GM18499 (cell line): ENCODE data around the gene SNX3.
A peak's percentile ranks its signal among the peaks of the same experiment; 100 is the strongest.
"Not testable (repeated sequence)": the region's sequence is repeated elsewhere in the genome, so short reads cannot be mapped to it uniquely, and the experiment has no call there.

ENCODE experiments used
- ATAC-seq: cut with Tn5 transposase; IDR thresholded peaks from one replicate; pipeline ENCODE4 v1.9.1; 2021; ENCODE audit warnings: moderate number of reproducible peaks; ENCODE audit not compliant: insufficient read depth, unreplicated experiment

Gene SNX3

GRCh38 chr6:108260809-108261569 lies at the start of gene SNX3:
TSS of gene SNX3 (minus strand) at chr6:108261040. CDS start at chr6:108260921, 119 bp downstream.
- peak; percentile 73 for ATAC-seq

DNA sequence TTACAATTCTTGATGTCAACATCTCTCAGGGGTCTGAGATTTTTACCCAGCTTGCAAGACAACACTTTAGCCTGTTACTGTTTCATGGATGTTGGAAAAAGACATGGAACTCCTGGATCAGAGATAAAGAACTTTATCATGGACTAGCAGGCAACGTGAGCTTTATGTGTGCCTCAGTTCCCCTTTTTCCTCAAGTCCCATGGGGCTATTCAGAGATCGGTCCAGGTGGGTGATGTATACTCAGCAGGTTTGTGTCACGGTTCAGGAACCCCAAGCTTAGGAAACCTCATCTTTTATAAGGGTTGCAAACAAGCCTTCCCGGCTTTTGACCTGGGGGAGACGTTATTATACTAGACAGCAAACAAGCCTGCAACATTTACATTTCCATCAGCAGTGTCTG lies 49.0 kb upstream of the SNX3 start:
- no peak for ATAC-seq

DNA sequence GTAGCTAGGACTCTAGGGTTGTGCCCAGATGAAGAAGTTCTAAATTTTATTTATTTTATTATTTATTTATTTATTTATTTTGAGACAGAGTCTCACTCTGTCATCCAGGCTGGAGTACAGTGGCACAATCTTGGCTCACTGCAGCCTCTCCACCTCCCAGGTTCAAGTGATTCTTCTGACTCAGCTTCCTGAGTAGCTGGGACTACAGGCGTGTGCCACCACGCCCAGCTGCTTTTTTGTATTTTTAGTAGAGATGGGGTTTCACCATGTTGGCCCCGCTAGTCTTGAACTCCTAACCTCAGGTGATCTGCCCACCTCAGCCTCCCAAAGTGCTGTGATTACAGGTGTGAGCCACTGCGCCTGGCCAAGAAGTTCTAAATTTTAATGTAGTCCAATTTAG lies 47.8 kb upstream of the SNX3 start:
- not testable (repeated sequence) for ATAC-seq

DNA sequence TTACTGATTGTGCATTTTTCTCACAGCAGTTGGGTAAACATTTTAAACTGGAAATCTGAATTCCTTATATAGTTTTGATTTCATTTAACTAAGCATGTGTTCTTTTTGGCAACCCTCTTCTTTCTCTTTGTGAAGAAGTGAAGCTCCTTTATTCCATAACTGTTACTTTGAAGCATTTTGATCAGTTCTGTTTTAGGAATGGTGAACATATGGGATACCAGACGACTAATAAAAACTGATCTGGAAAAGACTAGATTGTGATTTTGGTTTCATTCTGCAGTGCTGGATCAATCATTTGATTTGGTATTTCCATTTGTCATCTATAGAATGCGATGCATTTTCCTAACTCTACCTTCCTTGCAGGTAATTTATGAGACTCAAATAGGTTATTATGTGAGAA lies 43.8 kb upstream of the SNX3 start:
- no peak for ATAC-seq

GRCh38 chr6:108302386-108302785 lies 41.5 kb upstream of the SNX3 start:
- ATAC-seq, result no peak

- no peak for ATAC-seq
These were observed 34.8 kb upstream of the SNX3 start for GRCh38 chr6:108295676-108296075.

DNA sequence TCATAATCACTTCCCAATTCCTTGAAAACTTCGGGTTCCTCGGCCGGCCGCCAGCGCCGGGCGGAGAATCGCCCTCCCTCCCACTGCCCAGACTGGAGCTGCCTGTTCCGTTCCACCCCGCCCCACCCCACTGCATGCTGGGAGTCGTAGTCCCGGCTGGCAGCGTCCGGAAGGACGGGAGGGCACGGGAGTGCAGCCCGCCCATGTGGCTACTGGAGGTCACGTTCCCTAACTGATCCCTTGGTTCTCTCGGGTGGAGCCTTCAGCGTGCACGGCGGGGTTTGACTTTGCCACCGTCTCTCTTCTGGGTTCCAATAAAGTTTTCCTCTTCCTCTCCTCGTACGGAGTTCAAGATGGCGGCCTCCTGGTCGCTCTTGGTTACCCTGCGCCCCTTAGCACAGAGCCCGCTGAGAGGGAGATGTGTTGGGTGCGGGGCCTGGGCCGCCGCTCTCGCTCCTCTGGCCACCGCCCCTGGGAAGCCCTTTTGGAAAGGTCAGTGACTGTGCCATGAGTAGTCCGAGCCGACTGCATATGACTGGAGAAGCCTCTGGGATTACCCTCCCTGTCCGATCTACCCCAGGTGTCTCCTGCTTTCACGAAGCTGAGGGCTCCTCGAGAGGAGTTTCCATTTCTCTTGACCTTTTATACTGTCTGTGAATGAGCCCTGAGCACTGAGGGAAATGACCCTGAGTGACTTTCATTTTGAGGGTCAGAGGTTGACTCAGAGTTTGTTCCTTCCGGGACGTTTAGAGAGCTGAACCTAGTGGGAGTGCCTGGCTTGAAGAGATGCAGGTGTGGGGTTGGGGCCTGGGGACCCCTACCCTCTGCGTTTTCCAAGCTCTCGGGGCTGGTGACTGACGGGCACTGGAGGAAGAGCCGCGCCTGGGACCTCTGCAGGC lies 34.1 kb upstream of the SNX3 start, which contains the start of gene AFG1L:
Gene AFG1L, plus strand, starts transcription at position 328 of the 899 bp plus-strand sequence. Its CDS starts 26 bp downstream, at position 354.
- ATAC-seq, result peak; percentile 49

DNA sequence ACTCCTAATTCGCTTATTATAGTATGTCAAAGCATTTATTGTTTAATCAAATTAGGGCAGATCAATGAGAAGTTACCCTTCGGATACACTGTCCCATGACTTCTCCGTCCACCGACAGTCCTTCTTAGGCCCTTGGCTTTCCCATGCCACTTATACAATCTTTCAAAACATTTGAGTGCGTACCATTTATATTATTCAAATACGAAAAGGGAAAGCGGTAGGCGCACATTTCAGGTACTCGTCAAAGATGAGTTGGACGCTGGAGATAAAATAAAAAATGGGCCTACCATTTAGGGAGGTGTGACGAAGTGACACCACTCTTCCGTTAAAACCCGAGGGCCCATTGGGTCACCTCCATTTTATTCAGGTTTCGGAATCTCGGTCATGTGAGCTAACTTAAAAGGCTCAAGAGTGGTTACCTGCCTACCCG lies 33.5 kb upstream of the SNX3 start:
- no peak for ATAC-seq

- no peak for ATAC-seq
These were observed 32.9 kb upstream of the SNX3 start for GRCh38 chr6:108293527-108294296.

DNA sequence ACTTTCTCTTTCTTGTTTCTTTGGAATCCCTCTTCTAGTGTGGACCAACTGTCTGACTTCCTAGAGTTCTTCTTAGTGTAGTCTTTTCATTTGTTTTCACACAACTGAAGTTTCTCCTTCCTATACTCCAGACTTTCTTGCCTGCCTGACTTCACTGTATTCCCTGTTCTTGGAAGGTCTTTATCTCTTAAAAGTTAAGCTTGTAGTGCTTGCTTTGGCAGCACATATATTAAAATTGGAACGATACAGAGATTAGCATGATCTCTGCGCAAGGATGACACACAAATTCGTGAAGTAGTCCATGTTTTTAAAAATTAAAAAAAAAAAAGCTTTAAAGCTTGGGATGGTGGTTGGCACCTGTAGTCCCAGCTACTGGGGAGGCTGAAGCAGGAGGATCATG lies 31.7 kb upstream of the SNX3 start:
- ATAC-seq, result not testable (repeated sequence)

DNA sequence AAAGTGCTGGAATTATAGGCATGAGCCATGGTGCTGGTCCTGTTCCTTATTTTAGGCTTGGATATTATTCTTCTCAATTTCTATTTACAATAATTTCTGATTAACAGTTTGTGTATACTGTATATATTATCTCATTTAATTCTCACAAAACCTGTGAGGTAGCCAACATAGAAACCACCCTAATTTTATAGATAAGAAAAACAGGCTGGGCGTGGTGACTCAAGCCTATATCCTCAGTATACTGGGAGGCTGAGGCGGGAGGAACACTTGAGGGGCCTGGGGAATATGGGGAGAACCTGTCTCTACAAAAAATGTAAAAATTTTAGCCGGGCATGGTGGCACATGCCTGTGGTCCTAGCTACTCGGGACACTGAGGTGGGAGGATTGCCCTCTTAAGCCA lies 30.3 kb upstream of the SNX3 start:
- no peak for ATAC-seq

GRCh38 chr6:108288742-108289141 lies 27.9 kb upstream of the SNX3 start:
- no peak for ATAC-seq

- ATAC-seq, result no peak
These were observed 26.5 kb upstream of the SNX3 start for GRCh38 chr6:108287373-108287772.

DNA sequence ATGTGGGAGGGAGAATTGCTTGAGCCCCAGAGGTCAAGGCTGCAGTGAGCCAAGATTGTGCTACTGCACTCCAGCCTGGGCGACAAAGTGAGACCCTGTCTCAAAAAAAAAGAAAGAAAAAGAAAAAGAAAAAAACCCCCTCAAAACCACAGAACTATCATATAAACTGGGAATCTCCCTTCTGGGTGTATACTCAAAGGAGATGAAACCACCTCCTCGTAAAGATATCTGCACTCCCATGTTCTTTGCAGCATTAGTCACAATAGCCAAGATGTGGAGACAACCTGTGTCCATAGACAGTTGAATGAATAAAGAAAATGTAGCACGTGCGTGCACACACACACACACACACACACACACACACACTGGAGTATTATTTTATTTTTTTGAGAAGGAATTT lies 25.5 kb upstream of the SNX3 start:
- ATAC-seq, result no peak

DNA sequence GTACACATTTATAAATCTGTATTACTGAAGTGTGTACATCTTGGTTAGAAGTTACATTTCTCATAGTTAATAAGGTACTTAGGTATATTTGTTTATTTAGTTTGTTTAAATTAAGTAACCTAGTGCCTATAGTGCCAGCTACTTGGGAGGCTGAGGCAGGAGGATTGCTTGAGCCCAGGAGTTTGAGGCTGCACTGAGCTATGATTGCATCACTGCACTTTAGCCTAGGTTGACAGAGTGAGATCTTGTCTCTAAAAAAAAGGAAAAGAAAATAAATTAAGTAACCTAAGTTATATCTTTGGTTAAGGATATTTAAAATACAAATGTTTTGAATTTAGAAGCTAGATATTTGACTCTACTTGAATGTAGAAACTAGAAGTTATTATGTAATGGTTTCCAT lies 24.5 kb upstream of the SNX3 start:
- no peak for ATAC-seq

DNA sequence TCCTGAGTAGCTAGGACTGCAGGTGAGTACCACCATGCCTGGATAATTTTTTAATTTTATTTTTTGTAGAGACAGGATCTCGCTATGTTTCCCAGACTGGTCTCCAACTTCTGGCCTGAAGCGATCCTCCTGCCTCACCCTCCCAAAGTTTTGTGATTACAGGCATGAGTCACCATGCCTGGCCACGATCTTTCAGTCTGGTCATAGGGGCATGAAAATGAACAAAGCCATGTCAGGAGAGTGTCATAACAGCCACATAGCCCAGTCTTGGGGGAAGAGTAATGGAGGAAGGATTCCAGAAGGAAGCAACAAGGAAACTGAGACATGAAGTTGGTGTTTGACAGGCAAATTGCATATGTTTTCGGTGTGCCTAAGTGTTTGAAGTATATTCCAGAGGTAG lies 17.0 kb upstream of the SNX3 start:
- ATAC-seq, result no peak

DNA sequence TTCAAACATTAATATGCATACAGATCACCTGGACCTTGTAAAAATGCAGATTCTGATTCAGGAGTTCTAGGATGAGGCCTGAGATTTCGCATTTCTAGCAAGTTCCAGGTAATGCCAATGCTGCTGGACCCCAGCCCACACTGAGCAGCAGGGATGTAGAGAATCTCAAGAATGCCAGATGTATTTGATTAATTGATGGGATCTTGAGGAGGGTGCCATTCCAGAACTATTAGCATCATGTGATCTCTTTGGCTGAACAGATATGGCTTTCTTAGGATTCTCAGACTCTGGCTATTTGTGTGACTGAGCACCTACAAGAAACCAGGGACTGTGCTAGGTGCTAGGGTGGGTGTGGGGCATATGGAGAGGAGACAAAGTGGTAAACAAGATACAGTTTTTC lies 16.5 kb upstream of the SNX3 start:
- ATAC-seq, result no peak

DNA sequence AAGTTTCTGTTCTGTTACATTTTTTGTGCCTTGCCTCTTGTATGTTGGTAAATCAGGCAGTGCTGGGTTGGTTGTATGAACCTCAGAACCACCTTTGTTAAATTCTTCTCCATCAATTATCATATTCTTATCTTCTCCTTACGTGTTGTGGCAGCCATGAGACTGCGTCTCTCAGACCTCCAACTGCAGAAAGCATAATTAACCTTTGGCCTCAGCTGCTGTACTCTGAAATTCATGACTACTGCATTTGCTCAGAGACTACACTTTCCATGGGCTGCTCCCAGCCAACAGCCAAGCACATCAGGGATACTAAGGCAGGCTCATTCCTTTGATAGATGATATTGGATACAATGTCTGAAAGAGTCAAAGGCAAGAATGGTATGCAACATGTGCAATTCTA lies 15.1 kb upstream of the SNX3 start:
- ATAC-seq, result no peak

GRCh38 chr6:108274546-108274945 lies 13.7 kb upstream of the SNX3 start:
- ATAC-seq, result no peak

DNA sequence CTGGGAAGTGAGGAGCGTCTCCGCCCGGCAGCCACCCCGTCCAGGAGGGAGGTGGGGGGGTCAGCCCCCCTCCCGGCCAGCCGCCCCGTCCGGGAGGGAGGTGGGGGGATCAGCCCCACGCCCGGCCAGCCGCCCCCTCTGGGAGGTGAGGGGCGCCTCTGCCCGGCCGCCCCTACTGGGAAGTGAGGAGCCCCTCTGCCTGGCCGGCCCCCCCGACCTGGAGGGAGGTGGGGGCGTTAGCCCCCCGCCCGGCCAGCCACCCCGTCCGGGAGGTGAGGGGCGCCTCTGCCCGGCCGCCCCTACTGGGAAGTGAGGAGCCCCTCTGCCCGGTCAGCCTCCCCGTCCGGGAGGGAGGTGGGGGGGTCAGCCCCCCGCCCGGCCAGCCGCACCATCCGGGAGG lies 9.1 kb upstream of the SNX3 start:
- not testable (repeated sequence) for ATAC-seq

GRCh38 chr6:108268845-108269244 lies 8.0 kb upstream of the SNX3 start:
- no peak for ATAC-seq
